Activated CD4-positive, alpha-beta T cell treated with anti-CD3 and anti-CD28 coated beads, Interleukin-2, Interleukin-4, amounts not matched to agents 100 ng/mL and 50 ng/mL, durations not matched to agents 16 hours and 8 hours (primary cell): ENCODE results near the gene MYCT1.

ENCODE experiments used
- DNase-seq: peaks from one replicate; pipeline ENCODE4 v3.0.0-alpha.2; 2020; ENCODE audit warnings: low spot score

Gene MYCT1

GRCh38 chr6:152723398-152723797, 25.7 kb downstream of the MYCT1 start:
- DNase-seq, result no peak

DNA sequence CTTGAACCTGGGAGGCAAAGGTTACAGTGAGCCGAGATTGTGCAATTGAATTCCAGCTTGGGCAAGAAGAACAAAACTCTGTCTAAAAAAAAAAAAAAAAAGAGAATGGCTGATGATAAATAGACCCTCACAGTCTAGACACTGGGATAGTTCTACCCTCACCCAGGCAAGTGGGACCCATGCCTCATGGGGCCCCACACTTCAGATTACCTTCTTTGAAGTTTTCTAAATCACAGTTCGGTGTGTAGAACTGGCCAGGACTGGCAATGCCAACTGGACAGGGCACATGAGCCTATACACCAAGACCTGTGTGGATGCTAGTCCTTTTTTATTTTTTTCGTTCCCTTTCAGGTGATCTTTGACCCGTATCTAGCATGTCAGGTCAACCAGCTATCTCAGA, 28.6 kb downstream of the MYCT1 start:
- no peak for DNase-seq

GRCh38 chr6:152727507-152727906, 29.8 kb downstream of the MYCT1 start:
- no peak for DNase-seq

GRCh38 chr6:152734630-152735029, 36.9 kb downstream of the MYCT1 start:
- DNase-seq, result no peak

DNA sequence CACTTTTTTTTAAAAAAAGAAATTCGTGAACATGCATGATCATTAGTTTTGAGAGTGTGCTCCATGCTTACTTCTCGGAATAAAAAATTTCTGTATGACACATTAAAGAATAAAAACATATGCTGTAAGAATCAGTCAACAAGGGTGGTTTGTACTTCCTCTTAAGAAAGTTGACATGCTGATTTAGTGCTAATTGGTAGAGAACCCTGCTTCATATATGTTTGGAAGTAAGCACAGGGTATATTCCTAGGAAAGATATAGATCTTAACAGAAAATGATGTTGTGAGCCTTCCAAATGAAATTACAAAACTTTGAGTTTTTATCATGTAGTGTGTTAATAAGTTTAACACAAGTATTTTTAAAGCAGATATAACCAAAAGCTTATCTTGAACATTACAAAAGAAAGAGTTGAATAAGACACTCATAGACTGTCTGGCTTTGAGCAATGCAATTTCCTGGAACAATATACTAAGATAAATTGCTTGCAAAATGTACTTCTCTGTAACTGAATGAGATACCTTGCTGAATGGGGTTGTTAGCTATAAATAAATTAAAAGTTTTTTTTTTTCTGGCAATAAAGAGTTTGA, 39.1 kb downstream of the MYCT1 start:
- no peak for DNase-seq

DNA sequence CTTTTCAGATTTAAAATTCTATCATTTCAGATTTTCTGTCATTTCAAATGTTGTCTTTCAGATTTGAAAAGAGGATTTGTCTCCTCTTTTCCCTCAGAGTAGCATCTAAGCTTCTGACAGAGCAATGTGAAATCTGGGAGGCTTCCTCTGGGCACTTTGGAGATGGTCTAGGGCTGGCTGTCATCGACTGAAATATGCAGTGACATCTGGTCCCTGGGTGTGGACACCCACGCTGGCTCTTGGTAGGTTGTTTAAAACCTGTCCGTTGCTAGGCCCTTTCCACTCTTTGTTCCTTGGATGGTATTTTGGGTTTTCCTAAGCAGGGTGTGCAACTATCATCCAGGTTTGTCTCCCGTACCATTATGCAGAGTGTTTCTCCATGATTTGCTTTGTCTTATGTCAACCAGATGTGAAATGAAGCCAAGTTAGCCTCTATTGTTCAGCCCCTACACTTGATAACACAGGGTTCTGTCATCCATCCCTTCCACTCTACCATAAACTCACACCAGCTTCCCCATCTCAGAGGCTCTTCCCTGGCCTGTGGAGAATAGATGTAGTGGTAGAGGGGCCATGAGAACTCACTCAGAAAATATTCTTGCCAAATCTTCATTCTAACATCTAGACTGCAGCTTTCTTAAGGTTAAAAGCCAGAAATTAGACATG, 47.9 kb downstream of the MYCT1 start:
- no peak for DNase-seq

- no peak for DNase-seq
These were observed 48.5 kb downstream of the MYCT1 start for GRCh38 chr6:152746172-152746553.

DNA sequence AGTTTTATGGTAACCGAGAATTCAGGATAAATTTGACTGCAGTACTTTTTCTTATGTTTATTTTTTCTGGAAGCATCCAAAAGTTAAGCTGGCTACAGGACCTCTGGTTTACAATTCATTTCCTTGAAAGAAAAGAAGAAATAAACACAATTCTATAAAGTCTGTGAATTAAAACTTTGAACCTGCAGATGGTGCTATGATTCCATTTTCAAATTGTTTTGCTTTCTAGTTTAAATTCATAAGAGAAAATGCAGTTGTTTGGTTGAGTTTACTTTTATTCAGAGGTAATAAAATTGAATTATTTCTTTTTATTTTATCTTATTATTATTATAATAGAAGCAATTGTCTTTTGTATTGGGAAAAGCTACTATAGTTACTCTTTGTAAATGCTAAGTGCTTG, 51.1 kb downstream of the MYCT1 start:
- no peak for DNase-seq

- no peak for DNase-seq
These were observed 51.6 kb downstream of the MYCT1 start for GRCh38 chr6:152749336-152749735.

GRCh38 chr6:152750694-152751093, 53.0 kb downstream of the MYCT1 start, which contains the start of gene VIP:
VIP (plus strand) TSS chr6:152750797; CDS start chr6:152752178, 1,381 bp downstream.
- no peak for DNase-seq

DNA sequence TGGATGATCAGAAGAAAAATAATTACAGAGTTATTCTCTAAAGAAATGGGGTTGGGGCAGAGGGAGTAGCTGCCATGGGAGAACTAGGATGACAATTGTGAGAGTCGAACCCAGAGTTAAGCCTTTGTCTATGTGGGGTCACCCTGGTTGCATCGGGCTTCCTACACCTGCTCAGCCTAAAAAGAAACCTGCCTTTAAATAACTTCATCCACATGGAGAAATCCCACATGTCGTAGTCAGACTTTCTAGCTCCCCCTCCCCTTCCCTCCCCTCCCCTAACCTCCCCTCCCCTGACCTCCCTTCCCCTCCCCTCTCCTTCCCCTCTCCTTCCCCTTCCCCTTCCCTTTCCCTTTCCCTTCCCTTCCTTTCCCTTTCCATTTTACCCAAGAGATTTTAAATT, 67.6 kb downstream of the MYCT1 start:
- DNase-seq, result no peak

GRCh38 chr6:152769159-152769558, 71.5 kb downstream of the MYCT1 start:
- DNase-seq, result no peak

- no peak for DNase-seq
These were observed 72.3 kb downstream of the MYCT1 start for GRCh38 chr6:152769993-152770392.

GRCh38 chr6:152771061-152771687, 73.5 kb downstream of the MYCT1 start:
- no peak for DNase-seq
